Central memory CD4-positive, alpha-beta T cell (primary cell): ENCODE measurements around the gene SMIM35.

Experiments
- DNase-seq: peaks from one replicate; pipeline ENCODE4 v3.0.0; 2022

Gene SMIM35

GRCh38 chr11:118057251-118058145 lies 29.3 kb downstream of the SMIM35 start:
- DNase-seq, result no peak

- DNase-seq, result no peak
Observed at GRCh38 chr11:118056806-118057205, 30.0 kb downstream of the SMIM35 start.

- DNase-seq, result no peak
Observed at GRCh38 chr11:118055966-118056365, 30.8 kb downstream of the SMIM35 start.

GRCh38 chr11:118054712-118055640 lies 31.8 kb downstream of the SMIM35 start:
- DNase-seq, result no peak

- DNase-seq, result no peak
Observed at GRCh38 chr11:118052581-118053206, 34.1 kb downstream of the SMIM35 start.

- peak; percentile 89 for DNase-seq
Observed at GRCh38 chr11:118051611-118052461, 34.9 kb downstream of the SMIM35 start.

- no peak for DNase-seq
Observed at GRCh38 chr11:118051136-118051610, 35.6 kb downstream of the SMIM35 start.

GRCh38 chr11:118050208-118050891 lies 36.4 kb downstream of the SMIM35 start:
- DNase-seq, result no peak

- no peak for DNase-seq
Observed at GRCh38 chr11:118049771-118050170, 37.0 kb downstream of the SMIM35 start.

- DNase-seq, result no peak
Observed at GRCh38 chr11:118048472-118049370, 38.0 kb downstream of the SMIM35 start.

- no peak for DNase-seq
Observed at GRCh38 chr11:118047749-118048148, 39.0 kb downstream of the SMIM35 start.

GRCh38 chr11:118046964-118047700 lies 39.6 kb downstream of the SMIM35 start:
- no peak for DNase-seq

GRCh38 chr11:118046051-118046963 lies 40.5 kb downstream of the SMIM35 start:
- DNase-seq, result peak; percentile 75

GRCh38 chr11:118045191-118045590 lies 41.6 kb downstream of the SMIM35 start:
- DNase-seq, result no peak

GRCh38 chr11:118042796-118043195 lies 44.0 kb downstream of the SMIM35 start:
- DNase-seq, result no peak

- no peak for DNase-seq
Observed at GRCh38 chr11:118042141-118042540, 44.6 kb downstream of the SMIM35 start.

GRCh38 chr11:118033443-118033842 lies 53.3 kb downstream of the SMIM35 start:
- no peak for DNase-seq

- DNase-seq, result no peak
Observed at GRCh38 chr11:118028626-118029025, 58.1 kb downstream of the SMIM35 start.
